IPS-18a (cell line): Measurements from ENCODE around the gene RAB3GAP1.

Experiments used
- H3K27ac ChIP-seq: one replicate; pipeline ENCODE4 v1.5.1; 2013; ENCODE audit warnings: low read length
- H3K27me3 ChIP-seq: one replicate; pipeline ENCODE4 v1.6.1; 2013; ENCODE audit warnings: mild to moderate bottlenecking, low read length; ENCODE audit not compliant: control insufficient read depth, insufficient read depth
- H3K36me3 ChIP-seq: one replicate; pipeline ENCODE4 v1.6.1; 2013; ENCODE audit warnings: low read depth, low read length; ENCODE audit not compliant: control insufficient read depth
- H3K4me1 ChIP-seq: one replicate; pipeline ENCODE4 v1.6.1; 2013; ENCODE audit warnings: low read depth, low read length; ENCODE audit not compliant: control insufficient read depth
- H3K4me3 ChIP-seq: one replicate; pipeline ENCODE4 v1.5.1; 2013; ENCODE audit warnings: low read length
- H3K9ac ChIP-seq: one replicate; pipeline ENCODE4 v1.6.1; 2013; ENCODE audit warnings: mild to moderate bottlenecking, low read length, moderate library complexity
- H3K9me3 ChIP-seq: one replicate; pipeline ENCODE4 v1.6.1; 2013; ENCODE audit warnings: low read depth, low read length; ENCODE audit not compliant: control insufficient read depth

RAB3GAP1 gene

DNA sequence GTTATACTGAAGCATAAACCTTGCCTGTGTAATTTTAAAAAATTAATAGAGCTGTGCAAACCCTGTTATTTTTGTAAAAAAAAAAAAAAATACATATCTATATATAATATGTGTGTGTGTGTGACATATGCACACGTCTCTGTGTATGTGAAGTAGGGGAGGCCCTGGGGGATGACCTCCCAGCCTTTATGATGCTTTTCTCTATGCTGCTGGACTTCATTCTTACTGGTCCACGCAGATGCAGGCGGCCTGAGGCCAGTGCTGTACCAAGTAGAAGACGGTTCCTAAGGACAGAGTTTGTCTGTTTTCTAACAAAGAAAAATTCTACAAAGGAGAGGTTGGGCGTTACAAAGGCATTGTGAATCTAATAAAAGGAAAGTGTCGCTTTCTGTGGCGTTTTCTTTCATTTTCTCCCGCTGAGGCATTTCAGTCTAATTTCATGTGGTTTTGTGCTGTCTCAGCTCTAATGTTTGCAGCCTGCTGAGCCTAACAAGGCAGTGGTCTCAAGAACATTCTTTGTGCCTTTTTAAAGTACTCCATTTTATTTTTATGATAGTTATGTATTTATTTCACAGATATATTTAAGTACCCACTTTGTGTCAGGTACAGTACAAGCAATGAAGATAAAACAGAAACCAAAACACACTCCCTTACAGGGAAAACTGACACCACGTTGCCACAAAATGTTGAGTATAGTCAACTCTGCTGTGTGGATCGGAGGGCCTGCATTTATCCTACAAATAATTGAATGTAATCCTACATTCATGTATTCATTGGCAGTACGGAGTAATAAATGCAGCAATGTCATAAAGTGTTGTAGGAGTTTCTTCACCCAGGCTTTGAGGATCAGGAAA, 118.0 kb downstream of the RAB3GAP1 start:
- H3K9ac ChIP-seq: no peak overlapping the region
- H3K27me3 ChIP-seq: no peaks in the 10 kb centered on the region
- H3K4me1 ChIP-seq: no peaks in the 10 kb centered on the region
- H3K27ac ChIP-seq: no peak overlapping the region
- H3K4me3 ChIP-seq: no peak overlapping the region
- peaks cover 30% of the 10 kb centered on the region for H3K36me3 ChIP-seq
- H3K9me3 ChIP-seq: no peaks in the 10 kb centered on the region

DNA sequence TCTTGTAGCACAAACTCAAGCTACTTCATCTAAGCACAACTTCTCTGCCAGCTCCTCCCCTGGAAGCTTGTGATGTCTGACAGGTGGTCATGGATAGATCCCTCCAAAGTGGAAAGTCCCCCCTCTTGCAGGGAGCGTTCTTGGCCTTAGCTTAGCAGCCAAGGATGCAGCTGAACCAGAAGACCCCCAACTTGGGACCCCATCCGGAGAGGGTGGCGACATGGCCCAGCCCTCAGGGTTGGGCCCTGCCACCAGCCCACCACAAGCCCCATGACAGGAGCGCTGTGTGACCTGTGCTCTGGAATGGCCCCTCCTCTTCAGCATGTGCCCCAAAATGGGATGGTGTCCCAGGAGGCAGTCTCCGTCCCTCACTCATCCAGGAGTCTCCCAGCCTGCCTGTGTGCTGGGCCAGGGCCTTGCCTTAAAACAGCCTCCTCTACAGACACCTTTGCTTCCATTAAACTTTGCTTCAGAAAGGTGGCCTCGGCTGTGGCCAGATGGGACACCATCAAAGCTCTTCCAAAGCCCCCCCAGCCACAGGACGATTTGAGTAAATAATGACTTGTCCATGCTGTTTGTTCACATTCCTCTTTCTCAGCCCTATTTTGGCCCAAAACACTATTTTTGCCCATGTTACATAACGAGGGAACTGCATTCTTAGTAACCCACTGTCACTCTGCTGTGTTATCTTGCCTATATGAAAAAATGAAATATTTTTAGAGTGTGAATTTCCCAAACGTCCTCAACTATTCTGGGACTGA, 122.1 kb downstream of the RAB3GAP1 start:
- Histone ChIP-seq H3K36me3 (peaks cover 14% of the 10 kb centered on the region), H3K4me1 (no peaks in the 10 kb centered on the region), H3K27me3 (no peaks in the 10 kb centered on the region), H3K9me3 (no peaks in the 10 kb centered on the region), H3K27ac (no peak overlapping the region), H3K9ac (no peak overlapping the region), H3K4me3 (no peak overlapping the region)

DNA sequence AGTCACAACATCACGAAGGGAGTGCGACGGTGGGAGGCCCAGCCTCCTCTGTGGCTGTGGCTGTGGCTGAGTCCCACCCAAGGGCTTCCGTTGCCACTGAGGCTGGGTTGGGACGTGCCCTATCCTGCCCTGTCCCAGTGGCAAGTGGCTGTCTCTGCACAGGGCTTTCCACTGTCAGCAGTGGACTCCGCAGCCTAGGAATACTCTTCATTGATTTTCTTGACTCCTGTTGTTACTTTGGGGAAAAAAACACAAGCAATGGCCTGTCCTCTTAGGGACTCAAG, 122.7 kb downstream of the RAB3GAP1 start:
- no peaks in the 10 kb centered on the region for H3K27me3 ChIP-seq
- no peak overlapping the region for H3K9ac ChIP-seq
- peaks cover 9% of the 10 kb centered on the region for H3K36me3 ChIP-seq
- no peak overlapping the region for H3K27ac ChIP-seq
- H3K4me3 ChIP-seq: no peak overlapping the region
- no peaks in the 10 kb centered on the region for H3K4me1 ChIP-seq
- H3K9me3 ChIP-seq: no peaks in the 10 kb centered on the region

DNA sequence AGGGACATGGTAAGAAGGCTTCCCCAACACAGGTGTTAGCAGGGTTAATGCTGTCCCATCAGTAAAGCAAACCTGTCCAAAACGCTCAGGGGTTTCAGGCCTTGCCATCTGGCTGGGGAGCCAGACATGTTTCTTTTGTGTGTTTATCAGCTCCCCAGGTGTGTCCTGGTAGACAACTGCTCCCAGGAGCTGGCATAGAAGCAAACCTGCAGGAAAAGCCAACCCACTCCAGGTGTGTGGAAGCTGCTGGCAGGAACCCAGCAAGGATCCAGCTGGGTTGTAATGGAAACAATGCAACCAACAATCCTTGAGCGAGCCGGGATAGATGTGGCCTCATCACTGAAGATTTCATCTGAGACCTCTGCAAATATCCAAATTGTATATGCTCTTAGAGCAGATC, 123.1 kb downstream of the RAB3GAP1 start:
- Histone ChIP-seq H3K27me3 (no peaks in the 10 kb centered on the region), H3K9ac (no peak overlapping the region), H3K4me3 (no peak overlapping the region), H3K9me3 (no peaks in the 10 kb centered on the region), H3K27ac (no peak overlapping the region), H3K36me3 (peaks cover 6% of the 10 kb centered on the region), H3K4me1 (no peaks in the 10 kb centered on the region)

DNA sequence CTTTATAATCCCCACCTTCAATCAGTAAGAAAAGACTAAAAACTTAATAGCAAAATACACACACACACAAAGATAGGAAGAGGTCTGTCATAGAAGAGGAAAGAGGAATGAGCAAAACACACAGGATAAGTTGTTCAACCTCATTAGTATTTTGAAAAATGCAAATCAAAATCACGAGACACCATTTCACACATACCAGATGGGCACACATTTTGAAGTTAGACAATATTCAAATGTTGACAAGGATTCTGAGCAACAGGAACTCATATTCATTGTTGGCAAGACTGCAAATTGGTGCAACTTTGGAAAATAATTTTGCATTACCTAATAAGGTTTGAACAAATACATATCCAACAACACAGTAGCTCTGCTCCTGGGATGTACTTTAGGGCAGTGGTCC, 127.6 kb downstream of the RAB3GAP1 start:
- no peak overlapping the region for H3K4me3 ChIP-seq
- no peak overlapping the region for H3K9ac ChIP-seq
- H3K36me3 ChIP-seq: no peaks in the 10 kb centered on the region
- H3K9me3 ChIP-seq: no peaks in the 10 kb centered on the region
- no peaks in the 10 kb centered on the region for H3K27me3 ChIP-seq
- peaks cover 12% of the 10 kb centered on the region for H3K4me1 ChIP-seq
- no peak overlapping the region for H3K27ac ChIP-seq

DNA sequence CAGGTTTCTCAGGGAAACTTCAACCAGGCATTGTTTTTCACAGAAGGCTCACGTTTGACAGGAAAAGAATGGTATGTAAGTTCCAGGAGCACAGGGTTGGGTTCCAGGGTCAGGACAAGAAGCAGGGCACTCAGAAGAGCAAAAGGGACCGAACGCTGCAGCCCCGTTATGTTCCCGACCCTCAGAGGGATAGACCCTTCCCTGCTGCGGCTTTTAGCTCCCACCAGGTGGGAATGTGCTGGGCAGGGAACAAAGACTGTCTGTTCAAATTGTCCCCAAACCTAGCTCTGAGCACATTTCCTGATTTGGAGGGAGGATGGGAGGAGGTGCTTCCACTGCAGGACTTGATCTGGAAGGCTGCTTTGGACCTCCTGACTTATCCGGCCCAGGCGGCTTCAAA, 130.1 kb downstream of the RAB3GAP1 start:
- Histone ChIP-seq H3K9ac (no peak overlapping the region), H3K4me3 (no peak overlapping the region), H3K4me1 (peaks cover 12% of the 10 kb centered on the region), H3K36me3 (no peaks in the 10 kb centered on the region), H3K9me3 (no peaks in the 10 kb centered on the region), H3K27me3 (no peaks in the 10 kb centered on the region), H3K27ac (no peak overlapping the region)

DNA sequence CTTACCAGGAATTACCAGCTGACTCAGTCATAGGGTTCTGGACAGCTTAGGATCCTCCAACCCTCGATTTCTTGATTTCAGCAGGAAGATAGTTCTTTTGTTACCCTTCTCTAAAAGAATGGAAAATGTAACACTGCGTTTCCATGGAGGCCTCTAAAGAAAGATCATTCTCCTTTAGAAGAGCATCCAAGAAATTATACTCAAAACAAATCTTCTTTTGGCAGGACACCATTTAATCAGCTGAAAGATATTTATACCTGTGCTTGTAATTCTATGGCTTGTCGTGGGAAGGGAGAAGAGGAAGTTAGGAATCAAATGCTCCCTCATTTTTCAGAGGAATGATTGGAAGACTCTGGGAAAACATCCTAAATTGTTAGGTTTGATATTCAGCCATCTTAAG, 130.5 kb downstream of the RAB3GAP1 start:
- Histone ChIP-seq H3K4me1 (peaks cover 12% of the 10 kb centered on the region), H3K27ac (no peak overlapping the region), H3K9me3 (no peaks in the 10 kb centered on the region), H3K4me3 (no peak overlapping the region), H3K9ac (no peak overlapping the region), H3K27me3 (no peaks in the 10 kb centered on the region), H3K36me3 (no peaks in the 10 kb centered on the region)

DNA sequence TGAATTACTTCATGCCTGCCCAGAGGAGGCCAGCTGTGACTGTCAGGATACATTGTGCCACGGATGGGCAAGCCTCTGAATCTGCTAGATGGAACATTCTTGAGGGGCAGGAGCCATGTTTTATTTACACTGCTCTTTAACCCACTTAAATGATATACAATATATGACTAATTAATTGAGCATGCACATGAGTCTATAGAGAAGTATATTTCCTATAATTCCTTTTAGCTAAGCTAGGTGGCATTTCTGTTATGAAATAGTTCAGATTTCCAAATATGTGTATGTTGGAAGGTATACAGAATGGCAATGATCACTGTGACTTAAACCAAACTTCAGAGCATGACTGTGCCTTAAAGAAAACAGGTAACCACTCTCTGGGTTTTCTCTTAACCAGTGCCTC, 131.7 kb downstream of the RAB3GAP1 start:
- Histone ChIP-seq H3K36me3 (no peaks in the 10 kb centered on the region), H3K27me3 (no peaks in the 10 kb centered on the region), H3K9ac (no peak overlapping the region), H3K4me3 (no peak overlapping the region), H3K4me1 (peaks cover 12% of the 10 kb centered on the region), H3K9me3 (no peaks in the 10 kb centered on the region), H3K27ac (no peak overlapping the region)

DNA sequence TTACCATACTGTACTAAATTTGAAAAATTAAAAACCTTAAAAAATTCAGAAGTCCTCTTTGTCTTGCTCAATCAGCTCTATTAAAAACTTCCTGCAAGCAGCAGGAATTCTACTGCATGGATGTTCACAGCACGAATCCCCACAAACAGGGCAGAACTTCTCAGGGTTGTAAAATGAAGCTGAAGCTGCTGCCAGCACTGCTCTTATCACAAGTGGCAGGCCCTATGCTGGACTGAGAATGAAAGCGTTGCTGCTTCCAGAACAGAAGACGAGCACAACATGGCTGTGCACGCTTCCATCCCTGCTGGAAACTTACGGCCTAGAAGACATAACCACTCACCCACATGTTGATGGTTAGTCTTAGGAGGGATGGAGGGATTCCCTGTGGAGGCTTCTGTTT, 134.0 kb downstream of the RAB3GAP1 start:
- H3K36me3 ChIP-seq: no peaks in the 10 kb centered on the region
- peaks cover 12% of the 10 kb centered on the region for H3K4me1 ChIP-seq
- H3K27ac ChIP-seq: no peak overlapping the region
- no peaks in the 10 kb centered on the region for H3K9me3 ChIP-seq
- no peak overlapping the region for H3K4me3 ChIP-seq
- no peaks in the 10 kb centered on the region for H3K27me3 ChIP-seq
- no peak overlapping the region for H3K9ac ChIP-seq

DNA sequence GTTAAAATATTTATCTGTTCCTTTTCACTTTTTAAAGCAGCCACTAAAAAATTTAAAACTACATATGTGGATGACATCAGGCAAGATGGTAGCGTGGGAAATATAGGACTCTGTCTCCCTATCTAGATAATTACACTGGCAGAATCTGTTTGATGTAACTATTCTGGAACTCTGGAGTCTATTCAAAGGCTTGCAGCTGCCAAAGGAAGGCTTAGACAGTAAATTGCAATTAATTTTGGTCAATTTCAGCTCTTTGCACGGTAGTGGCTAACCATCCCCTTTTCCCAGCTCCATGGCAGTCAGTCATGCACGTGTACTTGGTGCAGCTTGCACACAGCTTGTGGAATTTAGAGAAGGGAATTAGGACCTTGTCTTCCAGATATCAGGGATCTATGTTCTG, 135.2 kb downstream of the RAB3GAP1 start:
- Histone ChIP-seq H3K36me3 (no peaks in the 10 kb centered on the region), H3K4me3 (no peak overlapping the region), H3K27ac (no peak overlapping the region), H3K4me1 (peaks cover 4% of the 10 kb centered on the region), H3K9me3 (no peaks in the 10 kb centered on the region), H3K9ac (no peak overlapping the region), H3K27me3 (no peaks in the 10 kb centered on the region)

DNA sequence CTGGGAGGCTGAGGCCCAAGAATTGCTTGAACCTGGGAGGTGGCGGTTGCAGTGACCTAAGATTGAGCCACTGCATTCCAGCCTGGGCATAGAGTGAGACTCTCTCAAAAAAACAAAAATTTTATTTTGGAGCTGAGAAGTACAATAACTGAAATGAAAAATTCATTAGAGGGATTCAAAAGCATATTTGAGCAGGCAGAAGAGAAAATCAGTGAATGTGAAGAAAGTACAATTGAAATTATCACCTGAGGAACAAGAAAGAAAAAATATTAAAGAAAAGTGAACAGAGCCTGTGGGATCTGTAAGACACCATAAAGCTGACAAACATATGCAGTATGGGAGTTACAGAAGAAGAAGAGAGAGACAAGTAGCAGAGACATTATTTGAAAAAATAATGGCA, 137.1 kb downstream of the RAB3GAP1 start:
- Histone ChIP-seq H3K4me3 (no peak overlapping the region), H3K27me3 (no peaks in the 10 kb centered on the region), H3K4me1 (no peaks in the 10 kb centered on the region), H3K9ac (no peak overlapping the region), H3K36me3 (no peaks in the 10 kb centered on the region), H3K27ac (no peak overlapping the region), H3K9me3 (no peaks in the 10 kb centered on the region)

DNA sequence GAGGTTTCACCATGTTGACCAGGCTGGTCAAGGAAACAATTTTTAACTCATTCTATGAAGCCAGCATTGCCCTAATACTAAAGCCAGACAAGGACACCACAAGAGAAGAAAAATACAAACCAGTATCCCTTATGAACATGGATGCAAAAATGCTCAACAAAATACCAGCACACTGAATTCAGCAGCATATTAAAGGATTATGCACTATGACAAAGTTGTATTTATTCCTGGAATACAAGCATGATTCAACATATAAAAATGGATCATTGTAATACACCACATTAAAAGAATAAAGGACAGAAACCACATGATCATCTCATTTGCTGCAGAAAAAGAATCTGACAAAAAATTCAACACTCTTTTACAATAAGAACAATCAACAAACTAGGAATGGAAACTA, 138.7 kb downstream of the RAB3GAP1 start:
- H3K4me3 ChIP-seq: no peak overlapping the region

More for the DNA sequence above, 138.7 kb downstream of the RAB3GAP1 start:
- H3K4me1 ChIP-seq: no peaks in the 10 kb centered on the region
- H3K27me3 ChIP-seq: no peaks in the 10 kb centered on the region
- H3K9me3 ChIP-seq: no peaks in the 10 kb centered on the region
- H3K9ac ChIP-seq: no peak overlapping the region
- no peak overlapping the region for H3K27ac ChIP-seq
- no peaks in the 10 kb centered on the region for H3K36me3 ChIP-seq
